Measurements from ENCODE around the gene CTSE. TPM values are rescaled to one million over a fixed set of nuclear protein-coding genes. Genes with fewer than 3 reads are reported as not detected.

The CTSE gene
- polyA plus RNA-seq, 1 donor (not counting 4 experiments of a cell fraction or from before 2014, with no cell fraction given) = 0.33 TPM

DNA sequence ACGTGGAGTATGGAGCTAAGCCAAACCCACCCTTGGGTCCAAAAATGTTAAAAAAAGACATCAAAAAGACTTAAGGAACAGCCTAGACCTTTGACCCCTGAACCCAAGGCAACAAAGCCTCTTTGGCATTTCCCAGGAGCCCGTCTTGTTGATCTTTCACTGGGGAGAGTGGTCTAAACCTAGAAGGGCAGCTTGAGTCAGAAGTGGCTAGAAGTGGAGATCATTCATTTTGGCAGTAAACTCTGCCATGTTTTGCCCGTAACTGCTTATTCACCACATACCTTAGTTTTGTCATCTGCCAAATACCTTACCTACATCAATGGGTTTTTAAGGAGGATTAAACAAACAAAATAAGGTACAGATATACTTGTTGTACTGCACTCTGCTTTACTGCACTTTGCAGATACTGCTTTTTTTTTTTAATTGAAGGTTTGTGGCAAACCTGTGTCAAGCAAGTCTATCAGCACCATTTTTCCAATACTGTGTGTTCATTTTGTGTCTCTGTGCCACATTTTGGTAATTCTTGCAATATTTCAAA lies 1.7 kb upstream of the CTSE start:
- no peak for DNase-seq (ENCODE audit: low read depth, low spot score)
- H4K20me1 ChIP-seq (ENCODE audit: control insufficient read depth, extremely low read depth, insufficient read depth, low read length) = no peaks in the 10 kb centered on the region
- H3K4me2 ChIP-seq (ENCODE audit: control insufficient read depth, extremely low read depth, insufficient read depth, low read depth, low read length) = no peak overlapping the region
- H3K36me3 ChIP-seq (ENCODE audit: control insufficient read depth in 2 of 2, extremely low read depth in 1 of 2, insufficient read depth in 2 of 2, low read length in 2 of 2) = no peaks in the 10 kb centered on the region
- no peak overlapping the region for H3K9ac ChIP-seq (ENCODE audit: control insufficient read depth, extremely low read depth, insufficient read depth, low read length)
- H3K27me3 ChIP-seq (ENCODE audit: control insufficient read depth, extremely low read depth, insufficient read depth, low read length) = no peaks in the 10 kb centered on the region
- no peak for TF ChIP-seq EZH2 (IDR thresholded peaks at IDR 0.05; ENCODE audit: low read length)
- TF ChIP-seq, protein P1, sequence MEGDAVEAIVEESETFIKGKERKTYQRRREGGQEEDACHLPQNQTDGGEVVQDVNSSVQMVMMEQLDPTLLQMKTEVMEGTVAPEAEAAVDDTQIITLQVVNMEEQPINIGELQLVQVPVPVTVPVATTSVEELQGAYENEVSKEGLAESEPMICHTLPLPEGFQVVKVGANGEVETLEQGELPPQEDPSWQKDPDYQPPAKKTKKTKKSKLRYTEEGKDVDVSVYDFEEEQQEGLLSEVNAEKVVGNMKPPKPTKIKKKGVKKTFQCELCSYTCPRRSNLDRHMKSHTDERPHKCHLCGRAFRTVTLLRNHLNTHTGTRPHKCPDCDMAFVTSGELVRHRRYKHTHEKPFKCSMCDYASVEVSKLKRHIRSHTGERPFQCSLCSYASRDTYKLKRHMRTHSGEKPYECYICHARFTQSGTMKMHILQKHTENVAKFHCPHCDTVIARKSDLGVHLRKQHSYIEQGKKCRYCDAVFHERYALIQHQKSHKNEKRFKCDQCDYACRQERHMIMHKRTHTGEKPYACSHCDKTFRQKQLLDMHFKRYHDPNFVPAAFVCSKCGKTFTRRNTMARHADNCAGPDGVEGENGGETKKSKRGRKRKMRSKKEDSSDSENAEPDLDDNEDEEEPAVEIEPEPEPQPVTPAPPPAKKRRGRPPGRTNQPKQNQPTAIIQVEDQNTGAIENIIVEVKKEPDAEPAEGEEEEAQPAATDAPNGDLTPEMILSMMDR (optimal IDR thresholded peaks at IDR 0.05 in 1 of 3, IDR thresholded peaks at IDR 0.05 in 1 of 3, conservative IDR thresholded peaks at IDR 0.05 in 1 of 3; ENCODE audit: extremely low read depth in 1 of 3, insufficient read depth in 2 of 3, low read length in 3 of 3) = no peak
- no peaks in the 10 kb centered on the region for H3K79me2 ChIP-seq (ENCODE audit: control insufficient read depth, insufficient read depth, low read length)
- peaks cover 37% of the 10 kb centered on the region for H3K4me1 ChIP-seq (ENCODE audit: control insufficient read depth, extremely low read depth, insufficient read depth, low read length)
- no peak overlapping the region for H3K27ac ChIP-seq (ENCODE audit: control insufficient read depth, insufficient read depth, low read length)
- dilution Hi-C loops (cut with MboI; ENCODE audit: extremely low pct_ligation_motif_present, low sequenced_read_pairs) = no loop called here
- H3K4me3 ChIP-seq (ENCODE audit: control insufficient read depth in 2 of 3, extremely low read depth in 1 of 3, insufficient read depth in 2 of 3, low read depth in 1 of 3, low read length in 3 of 3) = no peak overlapping the region
- H3K9me1 ChIP-seq (ENCODE audit: control insufficient read depth, extremely low read depth, insufficient read depth, low read length) = no peaks in the 10 kb centered on the region
- H2AFZ ChIP-seq (ENCODE audit: control insufficient read depth, low read length) = no peak overlapping the region
- H3K9me3 ChIP-seq (ENCODE audit: control insufficient read depth, low read depth, low read length) = no peaks in the 10 kb centered on the region
- no peak for FAIRE-seq

DNA sequence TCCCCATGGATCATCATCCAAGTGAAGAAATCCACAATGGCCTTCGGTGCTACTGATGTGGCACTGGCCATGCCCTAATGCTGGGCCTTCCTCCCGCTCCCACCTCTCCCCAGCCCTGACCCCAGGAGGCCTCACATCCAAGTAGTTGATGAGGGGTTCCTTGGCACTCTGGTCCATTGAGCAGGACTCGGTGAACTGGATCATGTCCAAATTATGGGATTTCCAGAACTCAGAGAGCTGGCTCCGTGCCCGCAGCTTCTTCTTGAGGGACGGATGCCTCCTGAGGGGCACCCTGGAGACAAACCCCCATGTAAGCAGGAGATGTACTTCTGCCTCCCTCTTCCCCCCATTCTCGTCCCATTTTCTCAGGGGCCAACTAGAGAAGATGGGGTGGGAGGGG lies 929 bp downstream of the CTSE start:
- TF ChIP-seq, protein P1 (optimal IDR thresholded peaks at IDR 0.05 in 1 of 3, IDR thresholded peaks at IDR 0.05 in 1 of 3, conservative IDR thresholded peaks at IDR 0.05 in 1 of 3; ENCODE audit: extremely low read depth in 1 of 3, insufficient read depth in 2 of 3, low read length in 3 of 3) = no peak
- no peak for TF ChIP-seq EZH2 (IDR thresholded peaks at IDR 0.05; ENCODE audit: low read length)
- H3K4me2 ChIP-seq (ENCODE audit: control insufficient read depth, extremely low read depth, insufficient read depth, low read depth, low read length) = no peak overlapping the region
- DNase-seq (ENCODE audit: low read depth, low spot score) = no peak
- H3K79me2 ChIP-seq (ENCODE audit: control insufficient read depth, insufficient read depth, low read length) = no peaks in the 10 kb centered on the region
- no peak overlapping the region for H2AFZ ChIP-seq (ENCODE audit: control insufficient read depth, low read length)
- no peak overlapping the region for H3K9ac ChIP-seq (ENCODE audit: control insufficient read depth, extremely low read depth, insufficient read depth, low read length)
- H3K27ac ChIP-seq (ENCODE audit: control insufficient read depth, insufficient read depth, low read length) = no peak overlapping the region
- no peaks in the 10 kb centered on the region for H3K9me3 ChIP-seq (ENCODE audit: control insufficient read depth, low read depth, low read length)
- no peaks in the 10 kb centered on the region for H3K27me3 ChIP-seq (ENCODE audit: control insufficient read depth, extremely low read depth, insufficient read depth, low read length)
- H4K20me1 ChIP-seq (ENCODE audit: control insufficient read depth, extremely low read depth, insufficient read depth, low read length) = no peaks in the 10 kb centered on the region
- no peak for FAIRE-seq
- no peaks in the 10 kb centered on the region for H3K9me1 ChIP-seq (ENCODE audit: control insufficient read depth, extremely low read depth, insufficient read depth, low read length)
- peaks cover 26% of the 10 kb centered on the region for H3K4me1 ChIP-seq (ENCODE audit: control insufficient read depth, extremely low read depth, insufficient read depth, low read length)
- no peaks in the 10 kb centered on the region for H3K36me3 ChIP-seq (ENCODE audit: control insufficient read depth in 2 of 2, extremely low read depth in 1 of 2, insufficient read depth in 2 of 2, low read length in 2 of 2)
- H3K4me3 ChIP-seq (ENCODE audit: control insufficient read depth in 2 of 3, extremely low read depth in 1 of 3, insufficient read depth in 2 of 3, low read depth in 1 of 3, low read length in 3 of 3) = no peak overlapping the region
- dilution Hi-C loops (cut with MboI; ENCODE audit: extremely low pct_ligation_motif_present, low sequenced_read_pairs) = no loop called here
